GM20000 (cell line): Measurements from ENCODE around the gene EEF1AKMT4.

Experiments
- DNase-seq: peaks from one replicate; pipeline ENCODE4 v3.0.0; 2012; ENCODE audit warnings: low spot score
- CTCF ChIP-seq: IDR thresholded peaks from 2 replicates; pipeline ENCODE4 v1.5.1; 2012; ENCODE audit warnings: mild to moderate bottlenecking, control low read depth; ENCODE audit errors: extremely low read depth, missing control alignments

The EEF1AKMT4 gene

DNA sequence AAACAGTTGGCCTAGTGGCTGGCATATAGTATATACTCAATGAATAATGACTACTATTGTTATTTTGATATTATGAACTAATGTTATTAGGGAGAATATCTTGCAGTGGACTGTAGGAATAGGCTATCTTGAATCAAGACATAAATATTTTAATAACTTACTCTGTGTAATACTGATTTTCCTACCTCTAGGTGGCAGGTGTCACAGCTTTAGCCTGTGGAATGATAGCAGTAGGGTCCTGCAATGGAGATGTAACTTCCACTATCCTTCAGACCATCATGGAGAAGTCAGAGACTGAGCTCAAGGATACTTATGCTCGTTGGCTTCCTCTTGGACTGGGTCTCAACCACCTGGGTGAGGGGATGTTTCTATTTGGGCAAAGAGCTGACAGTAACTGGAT is 56.1 kb downstream of the EEF1AKMT4 start:
- DNase-seq = no peak

DNA sequence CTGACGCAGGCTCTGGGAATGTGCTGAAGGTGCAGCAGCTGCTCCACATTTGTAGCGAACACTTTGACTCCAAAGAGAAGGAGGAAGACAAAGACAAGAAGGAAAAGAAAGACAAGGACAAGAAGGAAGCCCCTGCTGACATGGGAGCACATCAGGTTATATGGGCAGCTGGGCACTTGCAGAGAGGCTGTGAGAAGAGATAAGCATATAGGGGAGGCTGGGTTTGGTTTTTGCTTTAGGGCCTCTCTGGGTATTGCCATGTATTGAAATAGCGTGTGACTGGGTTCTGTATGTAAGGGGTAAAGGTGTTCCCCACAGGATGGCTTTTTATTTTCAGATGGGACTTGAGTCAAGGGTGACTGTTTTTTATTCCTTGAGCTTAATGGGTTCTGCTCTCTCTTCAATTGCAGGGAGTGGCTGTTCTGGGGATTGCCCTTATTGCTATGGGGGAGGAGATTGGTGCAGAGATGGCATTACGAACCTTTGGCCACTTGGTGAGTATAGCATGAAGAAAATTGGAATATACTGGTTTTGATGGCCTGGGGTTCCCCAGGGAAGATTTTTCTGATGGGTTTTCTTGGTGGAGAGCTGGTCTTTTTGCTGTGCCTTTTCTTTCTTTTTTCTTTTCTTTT is 57.0 kb downstream of the EEF1AKMT4 start:
- no peak for TF ChIP-seq CTCF
- no peak for DNase-seq

More for the DNA sequence above, 56.1 kb downstream of the EEF1AKMT4 start:
- no peak for TF ChIP-seq CTCF

GRCh38 chr3:184307915-184308314 is 58.4 kb downstream of the EEF1AKMT4 start:
- DNase-seq = no peak
- no peak for TF ChIP-seq CTCF
